ENCODE results near the gene PPP6C.
"Not testable (repeated sequence)": the region's sequence is repeated elsewhere in the genome, so short reads cannot be mapped to it uniquely, and the experiment has no call there.

Gene PPP6C

GRCh38 chr9:125180876-125181275 is 8.7 kb downstream of the PPP6C start:
- DNase-seq = no peak

- DNase-seq = not testable (repeated sequence)
These were observed 9.8 kb downstream of the PPP6C start for GRCh38 chr9:125179776-125180175.

- no peak for DNase-seq
These were observed 11.7 kb downstream of the PPP6C start for GRCh38 chr9:125177888-125178287.

- no peak for DNase-seq
These were observed 13.0 kb downstream of the PPP6C start for GRCh38 chr9:125176636-125177035.

GRCh38 chr9:125172031-125172755 is 17.4 kb downstream of the PPP6C start:
- no peak for DNase-seq

GRCh38 chr9:125169895-125170294 is 19.7 kb downstream of the PPP6C start:
- DNase-seq = no peak

- no peak for DNase-seq
These were observed 22.8 kb downstream of the PPP6C start for GRCh38 chr9:125166762-125167161.

GRCh38 chr9:125162891-125163290 is 26.7 kb downstream of the PPP6C start:
- DNase-seq = not testable (repeated sequence)

GRCh38 chr9:125161284-125161918 is 28.2 kb downstream of the PPP6C start:
- DNase-seq = no peak

- no peak for DNase-seq
These were observed 28.9 kb downstream of the PPP6C start for GRCh38 chr9:125160750-125161149.

- DNase-seq = no peak
These were observed 33.1 kb downstream of the PPP6C start for GRCh38 chr9:125156551-125156950.

GRCh38 chr9:125153712-125154367 is 35.8 kb downstream of the PPP6C start:
- no peak for DNase-seq

- no peak for DNase-seq
These were observed 37.9 kb downstream of the PPP6C start for GRCh38 chr9:125151730-125152129.

- no peak for DNase-seq
These were observed 39.0 kb downstream of the PPP6C start for GRCh38 chr9:125150349-125151245.

- DNase-seq = no peak
These were observed 42.1 kb downstream of the PPP6C start for GRCh38 chr9:125147401-125147951.

- no peak for DNase-seq
These were observed 43.4 kb downstream of the PPP6C start for GRCh38 chr9:125146247-125146646.

GRCh38 chr9:125145425-125145824 is 44.2 kb downstream of the PPP6C start:
- no peak for DNase-seq

- DNase-seq = peak; percentile 95
These were observed 46.1 kb downstream of the PPP6C start, which contains the start of gene SCAI for GRCh38 chr9:125143377-125144090. Gene SCAI (minus strand): TSS chr9:125143528. CDS start chr9:125143437, 91 bp downstream.

- no peak for DNase-seq
These were observed 46.8 kb downstream of the PPP6C start for GRCh38 chr9:125142560-125143376.

GRCh38 chr9:125141751-125142150 is 47.9 kb downstream of the PPP6C start:
- DNase-seq = no peak

- DNase-seq = no peak
These were observed 48.4 kb downstream of the PPP6C start for GRCh38 chr9:125141251-125141650.

Data from DMS 273 treated with DMSO at 0.1 percent for 48 hours (cell line).